Raji (cell line): ENCODE measurements around the gene TRPV3.

Source experiments
- POLR2A ChIP-seq: IDR thresholded peaks from 2 replicates; pipeline ENCODE4 v1.6.1; 2011; ENCODE audit warnings: low read depth, low read length, control low read depth; ENCODE audit not compliant: insufficient read depth

Gene TRPV3

DNA sequence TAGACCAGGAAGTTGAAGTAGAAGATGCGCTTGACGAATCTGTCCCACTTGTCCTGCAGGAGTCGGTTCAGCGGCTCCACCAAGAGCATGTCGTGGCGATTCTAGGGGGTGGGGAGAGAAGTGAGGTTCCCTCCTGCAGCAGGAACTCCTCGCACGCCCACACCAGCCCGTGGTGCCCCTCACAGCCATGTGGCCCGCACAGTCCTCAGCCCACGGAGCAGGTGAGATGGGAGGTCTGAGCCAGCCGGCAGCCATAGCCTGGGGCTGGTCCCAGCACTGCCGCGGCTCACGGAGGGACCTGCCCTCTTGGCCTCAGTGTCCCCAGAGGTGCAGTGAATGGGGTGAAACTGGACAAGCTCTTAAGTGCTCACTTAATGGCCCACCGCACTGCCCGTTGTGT is 28.2 kb upstream of the TRPV3 start:
- TF ChIP-seq POLR2A, result no peak

GRCh38 chr17:3583456-3583855 is 25.8 kb upstream of the TRPV3 start:
- TF ChIP-seq POLR2A, result no peak

- no peak for TF ChIP-seq POLR2A
Observed at GRCh38 chr17:3582915-3583314, 25.3 kb upstream of the TRPV3 start.

- TF ChIP-seq POLR2A, result no peak
Observed at GRCh38 chr17:3576970-3577369, 19.4 kb upstream of the TRPV3 start.

- TF ChIP-seq POLR2A, result no peak
Observed at GRCh38 chr17:3575511-3575910, 17.9 kb upstream of the TRPV3 start.

- no peak for TF ChIP-seq POLR2A
Observed at GRCh38 chr17:3574231-3574630, 16.6 kb upstream of the TRPV3 start.

- TF ChIP-seq POLR2A, result no peak
Observed at GRCh38 chr17:3573246-3574100, 15.9 kb upstream of the TRPV3 start.

GRCh38 chr17:3572231-3572630 is 14.6 kb upstream of the TRPV3 start:
- no peak for TF ChIP-seq POLR2A

DNA sequence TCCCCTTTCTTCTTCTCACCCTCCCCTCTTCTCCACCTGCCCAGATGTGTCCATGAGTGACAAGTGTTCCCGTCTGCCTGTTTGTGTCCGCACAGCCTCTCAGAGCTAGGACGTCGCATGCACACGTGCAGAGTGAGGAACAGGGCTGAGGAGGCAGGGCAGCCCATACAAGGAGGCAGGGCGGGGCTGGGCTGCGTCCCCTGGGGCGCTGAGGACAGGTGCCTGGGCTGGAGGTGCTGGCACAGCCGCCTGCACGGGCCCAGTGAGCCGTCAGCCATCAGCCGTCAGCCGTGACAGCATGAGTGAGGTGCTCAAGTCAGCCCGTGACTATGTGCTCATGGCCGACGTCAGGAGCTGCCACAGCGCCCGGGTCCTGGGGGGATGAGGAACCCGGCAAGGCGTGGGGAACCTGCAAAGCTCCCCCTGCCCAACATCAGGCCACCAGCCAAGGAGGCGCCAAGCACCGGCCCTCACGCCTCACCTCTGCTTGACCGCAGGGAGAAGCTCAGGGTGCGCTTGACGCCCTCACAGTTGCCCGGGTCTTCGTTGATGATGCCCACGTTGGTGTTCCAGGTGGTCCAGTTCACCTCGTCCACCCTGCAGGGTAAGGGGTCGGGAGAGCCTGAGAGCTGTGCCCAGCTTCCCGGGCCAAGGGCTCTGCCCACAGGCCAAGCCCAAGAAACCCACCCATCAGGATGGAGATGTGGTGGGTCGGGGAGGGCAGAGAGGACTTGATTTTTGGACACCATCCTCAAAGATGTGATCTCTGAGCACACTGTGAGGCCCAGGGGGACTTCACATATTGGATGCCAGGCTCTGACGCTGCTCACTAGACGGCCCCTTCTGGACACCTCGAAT is 13.7 kb upstream of the TRPV3 start:
- TF ChIP-seq POLR2A, result no peak

GRCh38 chr17:3569534-3570137 is 12.0 kb upstream of the TRPV3 start:
- TF ChIP-seq POLR2A, result no peak

GRCh38 chr17:3566551-3566950 is 8.9 kb upstream of the TRPV3 start:
- TF ChIP-seq POLR2A, result no peak

- TF ChIP-seq POLR2A, result no peak
Observed at GRCh38 chr17:3565143-3565542, 7.5 kb upstream of the TRPV3 start.

DNA sequence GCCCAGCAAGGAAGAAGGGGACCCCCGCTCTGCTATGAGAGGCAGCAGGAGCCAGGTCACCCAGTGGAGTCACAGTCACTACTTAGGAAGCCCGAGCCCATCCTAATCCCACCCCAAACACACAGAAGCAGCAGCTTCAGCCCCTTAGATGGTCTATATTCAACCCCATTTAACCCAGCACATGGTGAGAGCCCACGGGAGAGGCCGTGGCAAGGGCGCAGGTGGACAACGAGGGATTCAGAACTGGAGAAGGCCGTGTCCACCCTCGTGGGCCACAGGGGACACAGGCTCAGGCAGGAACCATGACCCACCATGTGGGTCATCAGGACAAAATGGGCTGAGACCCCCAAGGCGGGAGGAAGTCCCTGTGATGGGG is 1.6 kb upstream of the TRPV3 start:
- TF ChIP-seq POLR2A, result no peak

DNA sequence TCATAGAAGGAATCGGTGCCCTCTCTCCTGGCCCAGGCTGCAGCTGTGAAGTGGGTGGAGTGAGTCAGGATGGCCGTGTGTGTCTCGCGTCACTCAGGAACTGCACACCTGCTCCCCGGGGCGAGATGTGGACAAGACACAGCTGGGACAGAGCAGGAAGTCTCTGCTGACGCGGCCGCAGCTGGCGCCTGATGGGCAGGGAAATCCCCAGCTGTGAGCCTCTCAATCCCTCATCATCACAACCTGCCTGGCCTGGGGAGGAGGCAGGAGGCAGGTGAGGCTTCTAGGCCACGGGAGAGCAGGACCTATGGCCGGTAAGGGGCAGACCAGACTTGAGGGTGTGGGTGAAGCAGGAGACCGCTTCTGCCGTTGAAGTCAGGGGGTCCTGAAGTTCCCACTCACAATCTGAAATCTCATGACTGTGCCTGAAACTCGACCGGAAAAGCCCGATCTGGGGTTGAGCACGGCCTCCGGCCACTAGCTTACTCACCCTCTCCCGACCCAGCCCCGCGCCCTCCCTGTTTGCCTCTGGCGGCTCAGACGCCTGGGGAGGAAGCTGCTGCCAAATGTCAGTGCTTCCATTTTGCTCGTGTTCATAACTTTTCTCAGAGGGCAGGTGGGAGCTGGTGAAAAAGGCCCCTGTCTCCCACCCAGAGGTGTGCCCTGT is 1.1 kb upstream of the TRPV3 start:
- no peak for TF ChIP-seq POLR2A
